Activated CD4-positive, alpha-beta memory T cell treated with anti-CD3 and anti-CD28 coated beads, Interleukin-2, amount 10 ng/mL, durations not matched to agents 7 days and 5 days (primary cell): ENCODE measurements around the gene SLC1A3. TPM values are rescaled to one million over a fixed set of nuclear protein-coding genes. Genes with fewer than 3 reads are reported as not detected.

Experiments used
- CTCF ChIA-PET: fragments of 350-600 bp; sonication (Branson Sonifier 250); formaldehyde crosslinking; loops from one replicate; lab custom pipeline; 2021; ENCODE audit warnings: antibody characterized with exemption, inconsistent platforms; lab: Charles Lee
- POLR2A ChIA-PET: fragments of 350-600 bp; sonication (Branson Sonifier 250); formaldehyde crosslinking; loops from one replicate; lab custom pipeline; 2021; ENCODE audit warnings: antibody characterized with exemption; lab: Charles Lee
- DNase-seq: peaks from one replicate; pipeline ENCODE4 v3.0.0-alpha.2; 2020
- H3K27ac Mint-ChIP-seq: one replicate; pipeline ENCODE4 v1.8.0; 2021; ENCODE audit warnings: mild to moderate bottlenecking, mixed read lengths
- H3K27me3 Mint-ChIP-seq: one replicate; pipeline ENCODE4 v1.8.0; 2021; ENCODE audit warnings: mixed read lengths
- H3K36me3 Mint-ChIP-seq: one replicate; pipeline ENCODE4 v1.8.0; 2021; ENCODE audit warnings: low read depth, mixed read lengths
- H3K4me1 Mint-ChIP-seq: one replicate; pipeline ENCODE4 v1.8.0; 2021; ENCODE audit warnings: mixed read lengths
- H3K4me3 Mint-ChIP-seq: one replicate; pipeline ENCODE4 v1.8.0; 2021; ENCODE audit warnings: mild to moderate bottlenecking, mixed read lengths
- H3K9me3 Mint-ChIP-seq: one replicate; pipeline ENCODE4 v1.8.0; 2021; ENCODE audit warnings: mixed read lengths
- total RNA-seq, 2 experiments: library from RNA; stranded (reverse); gene quantifications; one replicate each; pipeline ENCODE4 v1.2.3, GENCODE V29; 2021

SLC1A3 gene
- total RNA-seq, 2 experiments from 2014 or later, result not detected

GRCh38 chr5:36730537-36731216 lies 124.3 kb downstream of the SLC1A3 start:
- no peaks in the 10 kb centered on the region for H3K9me3 Mint-ChIP-seq
- no peak overlapping the region for H3K27ac Mint-ChIP-seq
- no peak overlapping the region for H3K4me3 Mint-ChIP-seq
- ChIA-PET POLR2A (no interaction called here), CTCF (interaction anchor here (0.6 to 2.9 kb wide), 12 partner anchors 8 to 288 kb away, joined by 3 to 15 read pairs (median 4); partner anchors contain the start of gene NIPBL)
- H3K36me3 Mint-ChIP-seq, result no peaks in the 10 kb centered on the region
- no peak for DNase-seq
- no peaks in the 10 kb centered on the region for H3K4me1 Mint-ChIP-seq
- H3K27me3 Mint-ChIP-seq, result peaks cover 11% of the 10 kb centered on the region

DNA sequence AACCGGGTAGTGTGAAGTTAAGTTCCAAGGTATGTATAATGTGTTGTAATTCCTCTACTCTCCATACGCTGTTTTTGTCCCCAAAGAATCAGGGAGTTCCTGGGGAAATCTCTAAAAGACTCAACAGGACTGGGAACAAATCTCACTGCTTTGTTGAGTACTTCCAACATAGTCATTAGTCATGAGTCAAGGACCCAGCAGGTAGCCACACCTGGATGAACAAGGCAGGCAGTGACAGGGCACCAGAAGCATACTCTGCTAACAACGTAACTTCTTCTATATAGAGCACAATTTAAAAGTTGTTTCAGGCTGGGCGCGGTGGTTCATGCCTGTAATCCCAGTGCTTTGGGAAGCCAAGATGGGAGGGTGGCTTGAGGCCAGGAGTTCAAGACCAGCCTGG lies 126.8 kb downstream of the SLC1A3 start:
- H3K36me3 Mint-ChIP-seq, result no peaks in the 10 kb centered on the region
- H3K4me1 Mint-ChIP-seq, result no peaks in the 10 kb centered on the region

DNA sequence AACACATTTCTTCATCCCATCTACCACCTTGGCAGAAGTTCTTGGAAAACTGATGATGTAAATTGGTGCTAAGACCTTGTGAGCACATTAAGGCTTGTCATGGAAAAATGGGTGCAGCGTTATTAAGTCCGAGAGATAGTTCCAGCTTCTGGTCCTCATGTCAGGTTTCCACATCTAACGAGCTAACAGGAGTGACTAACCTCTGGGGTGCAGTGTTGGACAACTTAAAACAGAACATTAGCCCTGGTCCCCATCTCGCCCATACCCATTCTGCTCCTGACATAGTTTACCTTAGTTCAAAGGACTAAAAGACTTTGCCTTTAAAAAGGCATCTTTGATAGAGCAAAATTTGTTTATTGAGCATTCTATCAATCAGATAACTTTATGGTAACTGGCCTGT lies 128.0 kb downstream of the SLC1A3 start:
- Mint-ChIP-seq H3K27ac (no peak overlapping the region), H3K36me3 (no peaks in the 10 kb centered on the region), H3K4me1 (peaks cover under 1% of the 10 kb centered on the region), H3K9me3 (no peaks in the 10 kb centered on the region), H3K4me3 (no peak overlapping the region), H3K27me3 (peaks cover 7% of the 10 kb centered on the region)
- DNase-seq, result no peak
- ChIA-PET POLR2A (no interaction called here), CTCF (interaction anchor here (1.4 kb wide), 2 partner anchors 10 to 133 kb away, joined by 3 to 4 read pairs; no protein-coding TSS in a partner anchor)

More for the DNA sequence above, 126.8 kb downstream of the SLC1A3 start:
- no peak for DNase-seq
- POLR2A ChIA-PET, result no interaction called here
- no peak overlapping the region for H3K4me3 Mint-ChIP-seq
- no peaks in the 10 kb centered on the region for H3K9me3 Mint-ChIP-seq
- H3K27ac Mint-ChIP-seq, result no peak overlapping the region
- peaks cover 8% of the 10 kb centered on the region for H3K27me3 Mint-ChIP-seq
- CTCF ChIA-PET, result interaction anchor here (1.4 kb wide), 1 partner anchor 9 kb away, joined by 4 read pairs; no protein-coding TSS in a partner anchor

GRCh38 chr5:36735891-36736290 lies 129.5 kb downstream of the SLC1A3 start:
- no peak for DNase-seq
- Mint-ChIP-seq H3K36me3 (no peaks in the 10 kb centered on the region), H3K9me3 (no peaks in the 10 kb centered on the region), H3K4me1 (peaks cover 2% of the 10 kb centered on the region), H3K4me3 (no peak overlapping the region), H3K27ac (no peak overlapping the region), H3K27me3 (peaks cover 7% of the 10 kb centered on the region)
- ChIA-PET POLR2A (no interaction called here), CTCF (interaction anchor here (0.7 kb wide), 1 partner anchor 424 kb away, joined by 3 read pairs; no protein-coding TSS in a partner anchor)
